Measurements from ENCODE around the gene MTHFS.
"Not testable (repeated sequence)": the region's sequence is repeated elsewhere in the genome, so short reads cannot be mapped to it uniquely, and the experiment has no call there.

The MTHFS gene

GRCh38 chr15:79896634-79897379, at the start of gene MTHFS:
MTHFS (minus strand) TSS chr15:79897014; CDS start chr15:79896988, 26 bp downstream.
- peak within 1 kb of the TSS; percentile 89 for H3K4me3 ChIP-seq (ENCODE audit: low read length)
- peak within 1 kb of the TSS; percentile 77 for H3K27ac ChIP-seq (ENCODE audit: low read length)
- peak within 1 kb of the TSS; percentile 85 for H3K9ac ChIP-seq (ENCODE audit: low read length)
- H3K9me3 ChIP-seq (ENCODE audit: control insufficient read depth, low read depth, low read length): no peaks in the 10 kb centered on the region
- no peaks in the 10 kb centered on the region for H3K36me3 ChIP-seq (ENCODE audit: control insufficient read depth, low read depth, low read length)
- peaks cover 17% of the 10 kb centered on the region for H3K4me1 ChIP-seq (ENCODE audit: control insufficient read depth, low read depth, low read length)
- no peaks in the 10 kb centered on the region for H3K27me3 ChIP-seq (ENCODE audit: control insufficient read depth, insufficient read depth, low read length)

GRCh38 chr15:79944622-79945021, 47.8 kb upstream of the MTHFS start:
- Histone ChIP-seq H3K9ac (ENCODE audit: low read length) (no peak overlapping the region), H3K4me1 (ENCODE audit: control insufficient read depth, low read depth, low read length) (no peaks in the 10 kb centered on the region), H3K4me3 (ENCODE audit: low read length) (no peak overlapping the region), H3K27me3 (ENCODE audit: control insufficient read depth, insufficient read depth, low read length) (no peaks in the 10 kb centered on the region), H3K27ac (ENCODE audit: low read length) (no peak overlapping the region), H3K9me3 (ENCODE audit: control insufficient read depth, low read depth, low read length) (no peaks in the 10 kb centered on the region), H3K36me3 (ENCODE audit: control insufficient read depth, low read depth, low read length) (no peaks in the 10 kb centered on the region)

- Histone ChIP-seq H3K9ac (ENCODE audit: low read length) (no peak overlapping the region), H3K4me1 (ENCODE audit: control insufficient read depth, low read depth, low read length) (no peaks in the 10 kb centered on the region), H3K36me3 (ENCODE audit: control insufficient read depth, low read depth, low read length) (no peaks in the 10 kb centered on the region), H3K4me3 (ENCODE audit: low read length) (no peak overlapping the region), H3K27ac (ENCODE audit: low read length) (no peak overlapping the region), H3K9me3 (ENCODE audit: control insufficient read depth, low read depth, low read length) (no peaks in the 10 kb centered on the region), H3K27me3 (ENCODE audit: control insufficient read depth, insufficient read depth, low read length) (no peaks in the 10 kb centered on the region)
Measured at GRCh38 chr15:79943820-79944219, 47.0 kb upstream of the MTHFS start.

GRCh38 chr15:79942741-79943481, 46.1 kb upstream of the MTHFS start:
- Histone ChIP-seq H3K9ac (ENCODE audit: low read length) (no peak overlapping the region), H3K27ac (ENCODE audit: low read length) (no peak overlapping the region), H3K9me3 (ENCODE audit: control insufficient read depth, low read depth, low read length) (no peaks in the 10 kb centered on the region), H3K27me3 (ENCODE audit: control insufficient read depth, insufficient read depth, low read length) (no peaks in the 10 kb centered on the region), H3K4me3 (ENCODE audit: low read length) (no peak overlapping the region), H3K36me3 (ENCODE audit: control insufficient read depth, low read depth, low read length) (no peaks in the 10 kb centered on the region), H3K4me1 (ENCODE audit: control insufficient read depth, low read depth, low read length) (no peaks in the 10 kb centered on the region)

GRCh38 chr15:79939399-79939798, 42.6 kb upstream of the MTHFS start:
- Histone ChIP-seq H3K9me3 (ENCODE audit: control insufficient read depth, low read depth, low read length) (no peaks in the 10 kb centered on the region), H3K4me3 (ENCODE audit: low read length) (no peak overlapping the region), H3K27me3 (ENCODE audit: control insufficient read depth, insufficient read depth, low read length) (no peaks in the 10 kb centered on the region), H3K27ac (ENCODE audit: low read length) (no peak overlapping the region), H3K36me3 (ENCODE audit: control insufficient read depth, low read depth, low read length) (no peaks in the 10 kb centered on the region), H3K4me1 (ENCODE audit: control insufficient read depth, low read depth, low read length) (no peaks in the 10 kb centered on the region), H3K9ac (ENCODE audit: low read length) (no peak overlapping the region)

GRCh38 chr15:79938143-79938542, 41.3 kb upstream of the MTHFS start:
- H3K27me3 ChIP-seq (ENCODE audit: control insufficient read depth, insufficient read depth, low read length): no peaks in the 10 kb centered on the region
- H3K27ac ChIP-seq (ENCODE audit: low read length): no peak overlapping the region
- no peak overlapping the region for H3K9ac ChIP-seq (ENCODE audit: low read length)
- H3K9me3 ChIP-seq (ENCODE audit: control insufficient read depth, low read depth, low read length): no peaks in the 10 kb centered on the region
- H3K4me1 ChIP-seq (ENCODE audit: control insufficient read depth, low read depth, low read length): no peaks in the 10 kb centered on the region
- H3K36me3 ChIP-seq (ENCODE audit: control insufficient read depth, low read depth, low read length): no peaks in the 10 kb centered on the region
- no peak overlapping the region for H3K4me3 ChIP-seq (ENCODE audit: low read length)

GRCh38 chr15:79935556-79936201, 38.9 kb upstream of the MTHFS start:
- H3K27ac ChIP-seq (ENCODE audit: low read length); H3K9me3 ChIP-seq (ENCODE audit: control insufficient read depth, low read depth, low read length); H3K9ac ChIP-seq (ENCODE audit: low read length); H3K4me3 ChIP-seq (ENCODE audit: low read length); H3K4me1 ChIP-seq (ENCODE audit: control insufficient read depth, low read depth, low read length); H3K27me3 ChIP-seq (ENCODE audit: control insufficient read depth, insufficient read depth, low read length); H3K36me3 ChIP-seq (ENCODE audit: control insufficient read depth, low read depth, low read length): not testable (repeated sequence)

- no peak overlapping the region for H3K4me3 ChIP-seq (ENCODE audit: low read length)
- no peak overlapping the region for H3K9ac ChIP-seq (ENCODE audit: low read length)
- no peaks in the 10 kb centered on the region for H3K9me3 ChIP-seq (ENCODE audit: control insufficient read depth, low read depth, low read length)
- no peak overlapping the region for H3K27ac ChIP-seq (ENCODE audit: low read length)
- H3K27me3 ChIP-seq (ENCODE audit: control insufficient read depth, insufficient read depth, low read length): no peaks in the 10 kb centered on the region
- no peaks in the 10 kb centered on the region for H3K4me1 ChIP-seq (ENCODE audit: control insufficient read depth, low read depth, low read length)
- H3K36me3 ChIP-seq (ENCODE audit: control insufficient read depth, low read depth, low read length): no peaks in the 10 kb centered on the region
Measured at GRCh38 chr15:79933231-79933630, 36.4 kb upstream of the MTHFS start.

GRCh38 chr15:79932447-79932846, 35.6 kb upstream of the MTHFS start:
- Histone ChIP-seq H3K9me3 (ENCODE audit: control insufficient read depth, low read depth, low read length) (no peaks in the 10 kb centered on the region), H3K4me3 (ENCODE audit: low read length) (no peak overlapping the region), H3K27me3 (ENCODE audit: control insufficient read depth, insufficient read depth, low read length) (no peaks in the 10 kb centered on the region), H3K27ac (ENCODE audit: low read length) (no peak overlapping the region), H3K36me3 (ENCODE audit: control insufficient read depth, low read depth, low read length) (no peaks in the 10 kb centered on the region), H3K9ac (ENCODE audit: low read length) (no peak overlapping the region), H3K4me1 (ENCODE audit: control insufficient read depth, low read depth, low read length) (no peaks in the 10 kb centered on the region)

- H3K9ac ChIP-seq (ENCODE audit: low read length): no peak overlapping the region
- no peaks in the 10 kb centered on the region for H3K4me1 ChIP-seq (ENCODE audit: control insufficient read depth, low read depth, low read length)
Measured at GRCh38 chr15:79930516-79930915, 33.7 kb upstream of the MTHFS start.

GRCh38 chr15:79929412-79929811, 32.6 kb upstream of the MTHFS start:
- Histone ChIP-seq H3K27me3 (ENCODE audit: control insufficient read depth, insufficient read depth, low read length) (no peaks in the 10 kb centered on the region), H3K9ac (ENCODE audit: low read length) (no peak overlapping the region), H3K27ac (ENCODE audit: low read length) (no peak overlapping the region), H3K4me3 (ENCODE audit: low read length) (no peak overlapping the region), H3K9me3 (ENCODE audit: control insufficient read depth, low read depth, low read length) (no peaks in the 10 kb centered on the region), H3K4me1 (ENCODE audit: control insufficient read depth, low read depth, low read length) (no peaks in the 10 kb centered on the region), H3K36me3 (ENCODE audit: control insufficient read depth, low read depth, low read length) (no peaks in the 10 kb centered on the region)

More at GRCh38 chr15:79930516-79930915, 33.7 kb upstream of the MTHFS start:
- H3K27me3 ChIP-seq (ENCODE audit: control insufficient read depth, insufficient read depth, low read length): no peaks in the 10 kb centered on the region
- H3K4me3 ChIP-seq (ENCODE audit: low read length): no peak overlapping the region
- H3K36me3 ChIP-seq (ENCODE audit: control insufficient read depth, low read depth, low read length): no peaks in the 10 kb centered on the region
- H3K27ac ChIP-seq (ENCODE audit: low read length): no peak overlapping the region
- H3K9me3 ChIP-seq (ENCODE audit: control insufficient read depth, low read depth, low read length): no peaks in the 10 kb centered on the region
